HCT116 (cell line): Measurements from ENCODE around the gene IL31.

Experiments used
- CBX3 ChIP-seq: IDR thresholded peaks from 2 replicates; pipeline ENCODE4 v1.6.1; 2012; ENCODE audit warnings: low read depth
- CTCF ChIP-seq, 3 experiments: fragments of 200-600 bp in 1 of 3; sonication (generic) in 1 of 3; IDR thresholded peaks in 2 of 3; conservative IDR thresholded peaks in 1 of 3; 2 replicates each; pipeline ENCODE4 v1.5.1; 2012 to 2017; ENCODE audit warnings: low read depth in 2 of 3, low read length in 2 of 3, antibody characterized with exemption in 1 of 3, borderline replicate concordance in 1 of 3, control low read depth in 1 of 3, mild to moderate bottlenecking in 1 of 3, mixed read lengths in 1 of 3, mixed run types in 1 of 3, moderate library complexity in 1 of 3; ENCODE audit not compliant: insufficient read depth in 1 of 3
- POLR2A ChIP-seq: IDR thresholded peaks from 2 replicates; pipeline ENCODE4 v1.7.0; 2011; ENCODE audit warnings: borderline replicate concordance; ENCODE audit not compliant: insufficient read depth, insufficient read length; ENCODE audit errors: extremely low read depth
- YY1 ChIP-seq: IDR thresholded peaks from 2 replicates; pipeline ENCODE4 v1.6.1; 2011; ENCODE audit warnings: low read length, low read depth, moderate library complexity, mild to moderate bottlenecking; ENCODE audit not compliant: insufficient replicate concordance; ENCODE audit errors: extremely low read depth

GRCh38 chr12:122133192-122133950, 40.6 kb downstream of the IL31 start:
- no peak for TF ChIP-seq POLR2A
- TF ChIP-seq CTCF (IDR thresholded peaks at IDR 0.05 in 2 of 3, conservative IDR thresholded peaks at IDR 0.05 in 1 of 3; ENCODE audit: borderline replicate concordance in 1 of 3, insufficient read depth in 1 of 3, low read depth in 2 of 3, low read length in 2 of 3), result no peak
- no peak for TF ChIP-seq YY1
- no peak for TF ChIP-seq CBX3
